Stimulated activated CD4-positive, alpha-beta T cell treated with anti-CD3 and anti-CD28 coated beads, Interleukin-1b, Interleukin-23, amount 100 ng/mL, for 24 hours (primary cell): ENCODE measurements around the gene CARMIL3.
"Not testable (repeated sequence)": the region's sequence is repeated elsewhere in the genome, so short reads cannot be mapped to it uniquely, and the experiment has no call there.

Experiments
- DNase-seq, 4 experiments: peaks; one replicate each; pipeline ENCODE4 v3.0.0-alpha.2; 2020; ENCODE audit warnings: low read depth in 4 of 4, low spot score in 1 of 4

CARMIL3 gene

DNA sequence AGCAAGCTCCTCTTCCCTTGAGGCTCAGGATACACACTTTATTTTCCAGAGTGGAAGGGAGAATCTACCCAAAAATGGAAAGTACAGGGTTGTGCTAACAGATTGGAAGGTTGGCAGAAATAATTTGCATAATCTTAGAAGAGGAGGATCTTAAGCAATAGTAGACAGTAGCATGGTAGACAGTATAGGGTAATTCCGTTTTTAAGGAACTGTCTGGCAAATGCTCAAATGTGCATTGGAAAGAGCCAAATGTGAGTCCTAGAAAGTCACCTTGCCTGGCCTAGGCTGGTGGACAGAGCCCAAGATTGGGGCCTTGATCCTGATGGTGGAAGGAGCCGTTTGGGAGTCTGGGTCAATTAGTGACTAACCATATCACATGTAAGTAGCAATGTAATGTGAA, 13.1 kb upstream of the CARMIL3 start:
- no peak for DNase-seq

DNA sequence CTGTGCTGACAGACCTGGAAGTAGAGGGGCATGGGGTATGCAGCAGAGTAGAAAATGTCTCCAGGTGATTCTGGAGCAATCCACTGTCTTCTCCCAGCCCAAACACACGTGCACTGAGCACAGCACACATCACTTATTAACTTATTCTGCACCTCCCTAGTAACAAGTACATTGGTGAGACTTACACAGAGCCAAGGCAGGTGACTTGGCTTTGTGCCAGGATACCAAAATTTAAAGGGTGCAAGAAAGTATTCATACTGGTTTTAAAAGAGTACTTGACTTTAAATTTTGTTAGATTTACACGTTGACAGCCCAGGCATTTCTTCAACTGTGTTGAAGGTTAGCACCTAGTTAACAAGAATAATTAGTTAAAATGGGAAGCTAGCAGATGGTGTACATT, 11.1 kb upstream of the CARMIL3 start:
- DNase-seq, result no peak

DNA sequence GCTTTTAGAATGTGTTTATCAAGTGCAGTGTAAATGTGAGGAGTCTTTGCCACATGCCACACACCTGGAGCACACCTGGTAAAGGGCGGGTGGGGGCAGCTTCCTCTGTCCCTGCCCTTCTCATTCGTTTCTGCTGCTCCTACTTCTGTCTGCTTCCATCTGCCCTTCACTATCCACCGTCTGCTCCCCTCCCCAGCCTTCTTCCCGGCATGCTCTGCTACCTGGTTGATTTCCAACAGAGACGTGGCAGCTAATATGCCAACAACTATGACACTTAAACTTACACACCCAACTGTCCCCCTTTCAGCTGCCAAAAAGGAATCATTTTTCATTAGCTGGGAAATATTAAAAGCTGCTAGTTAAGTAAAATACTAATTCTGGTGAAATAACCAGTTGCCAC, 9.1 kb upstream of the CARMIL3 start:
- DNase-seq, result no peak

DNA sequence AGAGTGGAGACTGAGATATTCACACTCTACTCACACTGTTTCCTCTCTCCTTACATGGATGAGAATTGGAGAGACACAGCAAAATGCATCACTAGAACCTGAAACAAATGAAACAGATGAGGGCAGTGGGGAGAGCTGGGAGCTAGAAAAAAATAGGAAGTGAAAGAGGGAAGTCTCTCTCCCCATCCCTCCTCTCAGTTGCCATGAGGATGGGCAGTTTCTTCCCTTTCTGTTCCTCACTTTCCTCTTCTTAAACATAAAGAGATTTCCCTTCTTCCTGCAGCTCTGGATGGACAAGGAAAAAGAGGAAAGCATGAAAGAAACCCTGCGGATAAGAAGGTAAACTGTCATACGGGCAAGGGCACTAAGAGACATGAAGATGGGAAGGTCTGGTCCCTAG, 2.8 kb upstream of the CARMIL3 start:
- DNase-seq, result not testable (repeated sequence)

DNA sequence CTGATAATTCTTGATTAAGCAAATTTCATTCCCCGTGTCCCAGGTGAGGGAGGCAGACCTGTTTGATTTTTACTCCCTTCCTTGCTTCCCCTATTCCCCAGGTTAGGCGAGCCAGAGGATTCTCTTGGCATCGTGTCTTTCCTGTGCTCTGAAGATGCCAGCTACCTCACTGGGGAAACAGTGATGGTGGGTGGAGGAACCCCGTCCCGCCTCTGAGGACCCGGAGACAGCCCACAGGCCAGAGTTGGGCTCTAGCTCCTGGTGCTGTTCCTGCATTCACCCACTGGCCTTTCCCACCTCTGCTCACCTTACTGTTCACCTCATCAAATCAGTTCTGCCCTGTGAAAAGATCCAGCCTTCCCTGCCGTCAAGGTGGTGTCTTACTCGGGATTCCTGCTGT, 1.1 kb upstream of the CARMIL3 start:
- DNase-seq, result not testable (repeated sequence)

DNA sequence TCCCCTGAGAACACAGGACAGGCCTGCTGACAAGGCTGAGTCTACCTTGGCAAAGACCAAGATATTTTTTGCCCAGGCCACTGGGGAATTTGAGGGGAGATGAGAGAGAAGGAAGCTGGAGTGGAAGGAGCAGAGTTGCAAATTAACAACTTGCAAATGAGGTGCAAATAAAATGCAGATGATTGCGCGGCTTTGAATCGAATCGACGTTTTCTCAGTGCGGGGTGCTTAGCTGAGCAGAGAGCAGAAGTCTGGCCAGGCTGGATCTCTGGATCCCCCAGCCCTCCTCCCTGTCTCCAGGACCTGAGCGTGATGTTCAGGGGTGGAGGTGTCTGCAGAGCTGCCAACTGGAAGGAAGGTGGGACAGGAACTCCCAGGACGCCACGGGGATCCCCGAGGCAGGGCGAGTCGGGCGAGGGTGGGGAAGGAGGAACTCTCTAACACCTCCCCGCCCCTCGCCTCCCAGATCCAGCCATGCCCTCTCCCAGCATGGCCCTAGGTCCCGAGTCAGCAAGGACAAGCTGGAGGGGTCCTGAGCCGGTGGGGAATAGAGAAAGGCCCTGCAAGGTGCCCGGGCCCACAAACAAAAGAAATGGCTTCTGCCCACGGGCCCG, 527 bp upstream of the CARMIL3 start:
- DNase-seq, result no peak

DNA sequence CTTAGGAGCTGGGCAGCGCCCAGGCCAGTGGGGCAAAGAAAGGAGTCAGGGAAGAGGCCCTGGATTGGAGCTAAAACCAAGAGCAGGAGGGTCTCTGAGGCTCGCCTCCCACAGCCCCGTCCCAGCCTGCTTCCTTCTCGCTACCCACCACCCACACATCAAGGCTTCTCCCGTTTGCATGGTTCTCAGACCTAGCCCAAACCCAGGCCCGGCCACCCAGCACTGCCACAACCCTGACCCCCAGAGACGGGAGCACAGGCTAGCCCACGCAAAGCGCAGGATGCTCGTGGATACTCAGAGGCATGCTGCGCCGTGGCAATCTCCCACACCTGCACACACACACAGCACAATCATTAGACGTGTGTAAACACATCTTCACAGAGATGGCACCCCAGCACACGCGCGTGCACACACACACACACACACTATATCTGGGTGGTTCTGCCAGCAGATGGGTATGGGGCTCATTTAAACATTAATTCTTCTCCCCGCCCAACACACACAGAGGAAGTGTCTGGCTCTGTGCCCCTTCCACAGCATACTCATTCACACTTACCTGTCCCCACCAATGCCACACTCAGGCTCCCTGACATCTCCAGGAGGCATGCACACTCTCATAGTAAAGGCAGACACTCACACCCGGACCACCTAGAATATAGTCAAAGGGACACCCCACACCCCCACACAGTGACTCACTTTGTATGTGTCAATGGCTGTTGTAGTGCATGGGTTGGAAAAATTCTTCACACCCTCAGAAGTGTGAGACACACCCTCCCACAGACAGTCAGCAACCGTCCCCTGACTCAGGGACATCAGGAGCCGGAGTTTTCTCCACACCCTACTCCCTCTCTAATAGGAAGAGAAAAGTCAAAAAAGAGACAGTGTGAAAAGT, 1.1 kb downstream of the CARMIL3 start:
- peak in 3 of 4 experiments; percentile 42 to 58 (median 50) for DNase-seq

DNA sequence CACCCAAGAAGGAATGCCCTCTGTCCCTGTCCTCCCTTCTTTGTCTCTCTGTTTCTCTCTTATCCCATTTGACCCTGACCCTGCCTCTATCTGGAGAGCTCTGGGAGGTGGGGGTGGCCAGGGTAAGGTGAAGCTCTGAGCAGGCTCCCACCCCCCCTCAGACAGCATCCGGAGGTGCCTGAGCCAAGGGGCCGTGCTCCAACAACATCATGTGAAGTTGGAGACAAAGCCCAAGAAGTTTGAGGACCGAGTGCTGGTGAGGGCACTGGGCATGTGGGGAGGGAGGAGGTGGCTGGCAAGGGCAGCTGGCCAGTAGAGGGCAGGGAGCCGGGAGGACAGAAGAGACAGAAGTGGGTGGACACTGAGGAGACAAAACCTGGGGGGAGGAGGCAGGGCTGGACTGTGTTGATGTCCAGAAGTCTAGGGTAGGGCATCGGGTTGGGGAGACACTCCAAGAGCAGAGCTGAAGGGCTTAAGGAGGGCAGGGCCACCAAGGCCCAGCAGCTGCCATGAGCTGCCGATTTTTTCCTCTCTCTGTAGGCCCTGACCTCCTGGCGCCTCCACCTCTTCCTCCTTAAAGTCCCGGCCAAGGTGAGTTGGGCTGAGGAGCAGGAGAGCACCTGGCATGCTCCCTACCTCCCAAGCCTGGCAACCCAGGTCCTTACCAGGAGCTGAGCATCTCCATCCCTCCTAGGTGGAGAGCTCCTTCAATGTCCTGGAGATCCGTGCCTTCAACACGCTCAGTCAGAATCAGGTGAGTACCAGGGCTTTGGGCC, 1.9 kb downstream of the CARMIL3 start:
- no peak for DNase-seq

DNA sequence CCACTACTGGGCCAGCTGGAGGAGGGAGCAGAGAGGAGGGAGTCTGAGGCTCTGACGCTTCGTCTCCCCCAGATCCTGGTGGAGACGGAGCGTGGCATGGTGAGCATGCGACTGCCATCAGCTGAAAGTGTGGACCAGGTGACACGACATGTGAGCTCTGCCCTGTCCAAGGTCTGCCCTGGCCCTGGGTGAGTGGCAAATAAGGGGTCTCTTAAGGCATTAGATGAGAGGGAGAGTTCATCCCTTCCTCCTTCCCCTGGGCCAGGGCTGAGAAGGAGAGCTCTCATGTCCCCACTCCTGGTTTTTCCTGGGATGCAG, 2.5 kb downstream of the CARMIL3 start:
- no peak for DNase-seq

DNA sequence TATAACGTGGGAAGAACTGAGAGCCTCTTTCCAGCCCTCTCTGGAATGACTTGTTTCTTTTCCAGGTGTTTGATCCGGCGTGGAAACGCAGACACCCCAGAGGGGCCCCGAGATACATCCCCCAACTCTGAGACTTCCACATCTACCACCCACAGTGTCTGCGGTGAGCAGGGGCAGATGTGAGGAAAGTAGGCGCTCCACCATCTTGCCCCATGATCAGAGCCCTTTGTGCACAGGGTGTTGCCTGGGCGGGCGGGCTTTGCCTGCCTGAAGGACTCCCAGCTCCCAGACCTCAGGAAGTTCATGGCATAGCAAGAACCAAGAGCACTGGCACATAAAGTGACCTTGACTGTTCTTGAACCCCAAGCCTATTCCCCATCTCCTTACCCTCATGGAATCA, 2.8 kb downstream of the CARMIL3 start:
- no peak for DNase-seq

DNA sequence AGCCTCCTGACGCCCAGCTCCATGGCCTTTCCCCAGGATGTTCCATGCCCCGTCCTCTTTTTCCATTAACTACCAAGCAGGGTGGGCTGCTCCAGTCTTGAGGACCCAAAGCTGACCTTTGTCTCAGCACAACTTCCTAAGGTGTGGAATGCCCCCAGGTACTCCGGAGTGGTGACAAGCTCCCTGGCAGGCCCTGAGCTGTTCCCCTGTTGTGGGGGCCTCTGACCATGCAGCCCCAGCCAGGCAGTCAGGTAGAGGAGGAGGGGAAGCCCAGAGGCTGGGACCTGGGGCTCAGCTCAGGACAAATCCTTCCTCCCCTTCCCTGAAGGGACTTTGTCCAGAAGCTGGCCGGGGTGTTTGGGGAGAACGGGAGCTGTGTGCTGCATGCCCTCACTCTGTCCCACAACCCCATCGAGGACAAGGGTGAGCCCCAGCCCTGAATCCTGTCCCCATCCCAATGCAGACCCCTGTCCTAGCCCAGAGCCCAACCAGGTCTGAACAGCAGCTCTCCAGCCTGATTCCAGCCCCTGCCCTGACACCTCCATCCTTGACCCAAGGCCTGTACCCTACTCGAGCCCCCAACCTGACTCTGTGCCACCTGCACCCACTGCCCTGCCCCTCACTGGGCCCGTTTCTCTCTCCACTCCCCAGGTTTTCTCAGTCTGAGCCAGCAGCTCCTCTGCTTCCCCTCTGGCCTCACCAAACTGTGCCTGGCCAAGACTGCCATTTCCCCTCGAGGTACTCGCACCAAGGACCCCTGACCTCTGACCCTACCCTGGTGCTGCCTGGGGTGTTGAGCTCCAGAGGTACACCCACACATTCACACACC, 4.4 kb downstream of the CARMIL3 start:
- no peak for DNase-seq

DNA sequence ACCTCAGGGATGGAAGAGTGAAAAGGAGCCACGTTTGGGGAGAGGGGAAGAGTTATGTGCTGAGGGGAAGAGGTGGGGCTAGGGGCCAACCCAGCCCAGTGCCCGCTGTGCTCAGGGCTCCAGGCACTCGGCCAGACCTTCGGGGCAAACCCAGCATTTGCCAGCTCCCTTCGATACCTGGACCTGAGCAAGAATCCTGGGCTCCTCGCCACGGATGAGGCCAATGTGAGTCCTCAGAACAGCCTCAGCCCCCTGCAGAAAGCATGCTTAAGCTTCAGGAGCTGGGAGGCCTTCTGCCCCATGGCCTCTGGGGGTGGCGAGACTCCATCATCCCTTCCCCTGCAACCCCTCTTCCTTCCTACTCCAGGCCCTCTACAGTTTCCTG, 5.0 kb downstream of the CARMIL3 start:
- no peak for DNase-seq

DNA sequence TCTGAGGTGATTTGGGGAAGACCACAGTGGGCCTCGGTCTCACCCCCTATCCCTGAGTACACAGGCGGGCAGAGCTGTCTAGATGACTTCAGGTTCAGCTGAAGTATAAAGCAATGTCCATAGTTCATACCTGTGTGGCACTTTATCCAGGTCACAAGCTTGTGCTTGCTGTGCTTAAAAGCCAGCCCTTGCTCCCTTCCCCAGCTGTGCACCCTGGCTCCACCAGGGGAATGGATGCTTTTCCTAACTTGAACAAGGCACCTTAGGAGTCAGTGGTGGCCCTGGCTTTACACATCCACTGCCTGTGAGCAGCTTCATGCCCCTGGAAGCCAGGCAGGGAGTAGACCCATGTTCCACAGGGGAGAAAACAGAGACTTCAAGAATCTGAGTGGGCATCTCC, 5.5 kb downstream of the CARMIL3 start:
- no peak for DNase-seq

DNA sequence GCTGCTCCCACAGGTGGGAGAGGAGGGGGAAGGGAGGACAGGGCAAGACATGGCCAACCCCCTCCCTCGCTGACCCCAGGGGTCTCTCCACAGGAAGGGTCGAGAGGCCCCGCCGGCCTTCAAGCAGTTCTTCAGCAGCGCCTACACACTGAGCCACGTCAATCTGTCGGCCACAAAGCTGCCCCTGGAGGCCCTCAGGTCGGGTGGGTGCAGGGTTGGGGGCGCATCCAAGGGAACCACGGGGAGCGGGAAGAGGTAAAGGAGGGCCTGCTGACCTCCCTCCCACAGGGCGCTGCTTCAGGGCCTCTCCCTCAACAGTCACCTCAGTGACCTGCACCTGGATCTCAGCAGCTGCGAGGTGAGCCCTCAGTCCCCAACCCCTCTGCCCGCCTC, 6.1 kb downstream of the CARMIL3 start:
- no peak for DNase-seq

DNA sequence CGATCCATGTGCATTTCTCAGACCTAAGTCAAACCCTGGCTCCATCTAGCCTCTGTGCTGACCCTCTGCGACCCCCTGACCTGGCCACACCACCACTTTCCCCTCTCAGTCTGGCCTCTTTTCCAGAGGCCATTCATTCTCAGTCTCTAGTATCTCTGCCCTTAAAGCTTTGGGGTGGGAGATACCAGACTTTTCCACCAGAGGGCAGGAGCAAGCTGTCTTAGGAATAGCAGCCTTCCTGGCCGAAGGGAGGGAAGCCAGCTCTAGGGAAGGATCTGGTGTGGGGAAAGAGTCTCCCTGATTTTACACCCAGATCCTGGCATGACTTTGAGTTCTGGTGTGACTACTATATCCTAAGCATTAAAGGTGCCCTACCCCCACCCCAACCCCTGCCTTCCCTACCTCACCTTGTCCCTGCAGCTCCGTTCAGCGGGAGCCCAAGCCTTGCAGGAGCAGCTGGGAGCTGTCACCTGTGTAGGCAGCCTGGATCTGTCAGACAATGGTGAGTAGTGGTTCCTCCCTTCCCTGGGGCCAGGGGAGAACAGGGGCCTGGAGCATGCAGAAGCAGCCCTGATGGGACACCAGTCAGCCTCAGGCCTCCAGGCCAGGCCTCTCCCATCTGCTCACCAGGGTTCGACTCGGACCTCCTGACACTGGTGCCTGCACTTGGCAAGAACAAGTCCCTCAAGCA, 6.6 kb downstream of the CARMIL3 start:
- no peak for DNase-seq

DNA sequence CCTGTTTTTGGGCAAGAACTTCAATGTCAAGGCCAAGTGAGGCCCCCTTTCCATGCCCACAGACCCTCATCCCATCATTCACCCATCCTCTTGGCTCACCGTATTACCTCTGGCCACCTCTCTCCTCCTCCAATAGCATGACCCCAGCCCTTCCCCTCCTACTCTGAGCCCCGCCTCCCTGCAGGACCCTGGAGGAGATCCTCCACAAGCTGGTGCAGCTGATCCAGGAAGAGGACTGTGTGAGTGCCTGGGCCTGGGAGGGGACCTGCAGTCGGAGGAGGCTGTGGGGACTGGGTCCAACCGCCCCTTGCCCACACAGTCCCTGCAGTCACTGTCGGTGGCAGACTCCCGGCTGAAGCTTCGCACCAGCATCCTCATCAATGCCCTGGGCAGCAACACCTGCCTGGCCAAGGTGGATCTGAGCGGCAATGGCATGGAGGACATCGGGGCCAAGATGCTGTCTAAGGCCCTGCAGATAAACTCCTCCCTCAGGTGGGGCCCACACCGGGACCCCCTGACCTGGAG, 7.2 kb downstream of the CARMIL3 start:
- no peak for DNase-seq

DNA sequence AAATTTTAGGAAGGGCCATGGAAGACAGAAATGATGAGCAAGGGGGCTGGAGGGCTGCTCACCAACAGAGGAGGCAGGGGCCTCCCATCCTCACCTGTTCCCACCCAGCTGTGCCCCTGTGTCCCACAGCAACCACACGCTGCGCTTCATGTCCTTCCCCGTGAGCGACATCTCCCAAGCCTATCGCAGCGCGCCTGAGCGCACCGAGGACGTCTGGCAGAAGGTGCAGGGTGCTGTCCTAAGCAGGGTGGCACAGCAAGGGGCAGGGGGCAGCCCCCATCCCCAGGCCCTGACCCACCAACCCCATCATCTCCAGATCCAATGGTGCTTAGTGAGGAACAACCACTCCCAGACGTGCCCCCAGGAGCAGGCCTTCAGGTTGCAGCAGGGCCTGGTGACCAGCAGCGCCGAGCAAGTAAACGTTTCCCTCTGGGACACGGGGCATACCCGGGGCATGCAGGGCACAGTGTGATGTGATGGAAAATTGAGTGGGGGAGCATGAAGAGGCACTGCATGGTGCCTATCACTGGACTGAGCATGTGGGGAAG, 8.1 kb downstream of the CARMIL3 start:
- DNase-seq, result no peak

DNA sequence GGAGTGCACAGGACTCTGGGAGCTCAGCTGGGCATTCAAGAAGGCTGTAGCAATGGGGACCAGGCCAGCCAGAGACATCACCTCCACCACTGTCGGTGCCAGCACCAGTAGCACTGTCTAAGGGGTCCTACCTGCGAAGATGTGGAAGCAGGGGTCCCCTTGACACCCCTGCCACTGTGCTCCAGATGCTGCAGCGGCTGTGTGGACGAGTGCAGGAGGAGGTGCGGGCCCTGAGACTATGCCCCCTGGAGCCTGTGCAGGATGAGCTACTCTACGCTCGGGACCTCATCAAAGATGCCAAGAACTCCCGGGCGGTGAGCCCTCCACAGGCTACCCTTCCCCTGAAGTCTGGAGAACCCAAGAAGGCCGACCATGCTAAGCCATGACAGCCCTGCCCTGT, 8.6 kb downstream of the CARMIL3 start:
- no peak for DNase-seq

DNA sequence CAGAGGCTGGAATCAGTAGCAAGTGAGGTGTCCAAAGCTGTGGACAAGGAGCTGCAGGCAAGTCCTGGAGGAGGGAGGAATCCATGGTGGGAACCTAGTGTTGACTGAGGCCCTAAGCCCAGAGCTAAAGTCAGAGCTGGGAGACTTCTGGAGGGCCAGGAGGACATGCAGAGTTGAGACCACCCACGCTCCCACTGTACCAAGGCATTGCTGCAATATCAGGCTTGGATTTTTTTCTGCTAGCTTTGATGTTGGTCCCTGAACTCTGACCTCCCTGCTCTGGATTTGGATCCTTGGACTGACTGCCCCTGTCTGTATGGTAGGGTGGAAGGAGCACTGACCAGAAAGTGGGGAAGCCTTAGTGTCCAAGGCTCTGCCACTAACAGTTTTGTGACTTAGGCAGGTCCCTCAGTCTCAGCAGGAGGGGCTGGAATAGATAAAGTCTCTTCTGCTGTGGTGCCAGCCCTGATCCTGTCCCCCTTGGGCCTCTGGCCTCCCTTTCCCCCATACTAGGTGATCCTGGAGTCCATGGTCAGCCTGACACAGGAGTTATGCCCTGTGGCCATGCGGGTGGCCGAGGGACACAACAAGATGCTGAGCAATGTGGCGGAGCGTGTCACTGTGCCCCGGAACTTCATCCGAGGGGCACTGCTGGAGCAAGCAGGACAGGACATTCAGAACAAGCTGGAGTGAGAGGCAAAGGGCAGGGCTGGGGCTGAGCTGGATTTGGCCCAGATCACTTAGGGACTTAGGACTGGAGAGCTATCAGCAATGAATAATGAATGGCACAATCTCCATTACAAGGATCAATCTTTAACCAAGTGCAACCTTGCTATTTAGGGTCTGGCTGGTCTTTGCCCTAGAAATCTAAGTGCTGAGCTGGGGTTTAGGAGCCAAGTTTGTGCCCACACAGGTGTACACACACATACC, 9.4 kb downstream of the CARMIL3 start:
- no peak for DNase-seq
